ENCODE measurements around the gene IFI30.

Gene IFI30

DNA sequence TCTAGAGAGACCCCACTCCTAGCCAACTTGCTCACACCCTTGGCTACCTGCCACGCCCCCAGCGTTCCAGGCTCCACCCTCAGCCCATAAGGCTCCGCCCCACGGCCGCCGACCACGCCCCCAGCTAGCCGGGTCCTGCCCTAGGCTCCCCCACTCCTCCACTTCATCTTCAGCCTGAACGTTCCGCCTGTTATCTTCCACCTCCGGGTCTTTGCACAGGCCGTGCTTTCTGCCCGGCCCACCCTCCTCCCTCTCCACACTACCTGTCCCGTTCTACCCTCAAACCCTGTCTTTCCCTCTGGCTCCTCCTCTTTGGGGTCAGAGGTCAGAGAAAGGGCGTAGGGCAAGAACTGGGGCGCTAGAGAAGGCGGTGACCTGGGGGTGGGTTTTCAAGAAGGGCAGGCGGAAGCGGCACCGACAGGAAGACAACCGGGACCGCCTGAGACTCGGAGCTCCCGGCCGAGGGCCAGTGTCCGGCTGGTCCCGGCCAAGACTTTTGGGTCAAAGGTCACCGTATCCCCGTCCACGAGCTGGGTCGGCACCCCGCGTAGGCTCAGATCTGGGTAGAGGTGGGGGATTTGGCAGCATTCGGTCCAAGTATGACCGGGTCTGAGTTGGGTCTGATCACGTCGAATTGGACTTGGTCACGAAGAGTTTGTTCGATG is 50.4 kb downstream of the IFI30 start:
- peak in 12 of 56 donors; percentile 7 to 82 (median 26) for DNase-seq

DNA sequence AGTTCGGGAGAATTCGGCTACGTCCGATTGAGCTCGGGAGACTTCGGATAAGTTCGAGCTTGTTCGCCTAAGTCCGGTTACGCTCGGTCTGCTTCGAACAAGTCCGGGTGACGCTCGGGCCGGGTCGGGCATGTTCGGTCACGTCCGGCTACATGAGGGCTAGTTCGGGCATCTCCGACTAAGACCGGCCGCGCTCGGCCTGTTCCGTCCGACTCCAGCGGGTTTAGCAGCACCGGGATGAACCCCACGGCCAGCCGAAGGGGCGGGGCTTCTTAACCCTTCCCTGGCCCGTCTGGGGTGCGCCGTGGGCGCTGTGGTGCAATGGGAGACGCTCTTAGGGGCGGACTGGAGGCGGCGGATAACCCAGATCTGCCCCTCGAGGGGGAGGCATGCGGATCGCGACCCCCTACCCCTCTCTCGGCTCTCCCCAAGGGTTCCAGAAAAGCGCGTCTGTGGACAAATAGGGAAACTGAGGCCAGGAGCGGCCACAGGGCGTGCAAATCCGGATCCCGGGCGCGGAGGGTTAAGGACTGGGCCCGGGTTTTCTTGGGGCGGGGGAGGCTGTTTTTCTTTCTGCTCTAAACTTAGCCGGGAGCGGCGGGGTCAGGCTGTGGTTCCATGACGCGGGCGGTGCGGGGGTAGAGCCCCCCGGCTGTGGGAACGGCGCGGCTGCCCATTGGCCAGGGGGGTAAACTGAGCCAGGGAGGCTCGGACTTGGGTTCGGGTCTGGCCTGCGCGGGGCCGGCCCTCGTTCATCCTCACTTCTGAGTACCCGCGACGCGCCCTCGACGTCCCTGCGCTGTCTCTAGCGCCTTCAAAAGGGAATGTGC is 51.1 kb downstream of the IFI30 start:
- peak; percentile 26 to 94 (median 83) for DNase-seq

DNA sequence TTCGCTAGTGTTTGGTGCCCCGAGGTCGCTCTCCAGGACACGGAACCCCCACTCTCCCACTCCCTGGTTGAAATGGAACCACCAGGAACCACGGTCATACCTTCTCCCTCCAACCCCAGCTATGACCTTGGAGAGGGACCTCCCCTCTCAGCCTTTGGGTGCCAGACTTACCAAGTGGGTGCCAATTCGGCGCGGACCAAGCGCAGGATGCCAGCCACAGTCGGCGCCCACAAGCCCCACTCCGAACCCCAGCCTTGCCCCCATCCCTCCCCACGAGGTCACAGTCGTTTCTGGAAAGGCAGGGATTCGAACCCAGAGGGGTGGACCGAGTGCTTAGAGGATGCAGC is 51.7 kb downstream of the IFI30 start:
- no peak for DNase-seq

DNA sequence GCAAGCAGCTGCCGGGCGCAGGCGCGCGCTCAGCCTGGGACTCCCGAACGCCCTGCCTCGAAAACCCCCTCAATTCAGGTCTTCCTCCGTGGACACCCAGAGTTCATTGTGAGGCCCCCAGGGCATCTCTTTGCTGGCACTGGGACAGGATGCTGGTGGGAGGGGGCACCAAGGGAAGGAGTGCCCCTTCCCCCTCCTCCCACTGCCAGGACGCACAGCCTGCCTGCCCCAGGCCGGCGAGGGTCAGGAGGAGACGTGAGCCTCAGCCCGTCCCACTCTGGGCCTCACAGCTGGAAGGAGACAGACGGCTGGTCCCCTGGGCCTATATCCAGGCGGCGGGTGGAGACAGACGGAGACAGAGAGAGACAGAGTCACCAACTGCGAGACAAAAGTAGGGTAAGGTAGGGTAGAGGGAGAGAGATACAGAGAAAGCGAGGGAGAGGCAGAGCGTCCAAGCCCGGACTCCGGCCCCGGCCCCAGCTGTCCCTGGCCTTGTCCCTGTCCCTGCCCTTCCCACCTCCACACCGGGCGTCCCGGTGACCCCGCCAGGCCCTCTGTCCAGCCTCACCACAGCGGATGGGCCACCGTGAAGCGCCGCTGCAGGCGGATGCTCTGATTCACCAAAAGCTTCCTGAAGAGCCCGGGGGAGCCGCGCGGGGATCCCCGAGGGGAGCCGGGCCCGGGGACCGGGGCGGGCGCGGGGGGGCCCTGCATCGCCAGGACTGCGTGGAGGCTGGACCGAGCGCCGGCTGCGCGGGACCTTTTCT is 52.3 kb downstream of the IFI30 start, which contains the start of gene PDE4C:
Gene PDE4C, minus strand, starts transcription at position 737 of the 767 bp plus-strand sequence. Its CDS starts 23 bp downstream, at position 714.
- no peak for DNase-seq

DNA sequence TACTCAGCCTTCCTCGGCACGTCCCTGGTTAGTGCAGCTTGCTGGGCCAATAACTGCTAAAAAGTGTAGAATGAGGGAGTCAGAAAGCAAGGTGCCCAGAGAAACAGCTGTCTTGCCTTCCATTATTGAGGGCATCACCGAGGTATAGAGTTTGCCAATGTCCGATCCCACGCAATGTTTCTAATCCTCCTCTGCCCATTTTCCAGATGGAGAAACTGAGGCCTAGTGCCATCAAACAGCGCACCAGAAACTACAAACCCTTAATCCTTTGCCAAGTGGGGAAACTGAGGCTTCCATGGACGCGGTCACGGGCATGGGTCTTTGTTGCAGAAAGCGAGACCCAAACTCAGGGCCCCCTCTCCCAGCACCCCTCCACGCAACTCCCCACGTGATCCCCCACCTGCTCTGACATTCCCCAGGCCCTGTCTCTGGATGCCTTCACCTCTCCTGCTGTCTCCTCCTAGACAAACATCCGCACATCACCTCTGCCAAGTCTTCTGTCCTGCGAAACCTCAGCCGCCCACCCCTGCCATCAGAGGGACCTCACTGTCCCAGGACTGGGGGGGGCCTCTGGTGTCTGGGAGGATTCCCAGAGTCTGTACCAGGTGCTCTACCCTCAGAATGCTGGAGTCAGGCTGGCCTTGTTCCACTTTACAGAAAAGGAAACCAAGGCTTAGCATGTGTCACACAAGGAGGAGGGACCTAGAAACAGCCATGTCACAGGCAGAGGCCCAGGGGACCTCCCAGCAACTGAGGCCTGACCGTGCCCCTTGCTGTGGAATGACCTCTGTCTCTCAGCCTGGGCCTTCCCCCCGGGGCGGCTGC is 53.6 kb downstream of the IFI30 start:
- no peak for DNase-seq
